Lung microvascular endothelial cell (primary cell): Measurements from ENCODE around the gene CDK11B. TPM values are rescaled to one million over a fixed set of nuclear protein-coding genes. Genes with fewer than 3 reads are reported as not detected.
A peak's percentile ranks its signal among the peaks of the same experiment; 100 is the strongest.
"Not testable (repeated sequence)": the region's sequence is repeated elsewhere in the genome, so short reads cannot be mapped to it uniquely, and the experiment has no call there.

Experiments used
- DNase-seq, 2 donors: peaks; one replicate each; pipeline versions ENCODE4 v3.0.0 to v3.0.0-alpha.2; 2010; ENCODE audit warnings: low read depth in 2 of 2
- total RNA-seq: library from RNA; depleted of rRNA; stranded (reverse); fragments of >200 nt; gene quantifications from 2 replicates; pipeline ENCODE4 v1.2.1, GENCODE V29; 2014

CDK11B gene
- total RNA-seq, 1 donor from 2014 or later: 5.8 TPM

DNA sequence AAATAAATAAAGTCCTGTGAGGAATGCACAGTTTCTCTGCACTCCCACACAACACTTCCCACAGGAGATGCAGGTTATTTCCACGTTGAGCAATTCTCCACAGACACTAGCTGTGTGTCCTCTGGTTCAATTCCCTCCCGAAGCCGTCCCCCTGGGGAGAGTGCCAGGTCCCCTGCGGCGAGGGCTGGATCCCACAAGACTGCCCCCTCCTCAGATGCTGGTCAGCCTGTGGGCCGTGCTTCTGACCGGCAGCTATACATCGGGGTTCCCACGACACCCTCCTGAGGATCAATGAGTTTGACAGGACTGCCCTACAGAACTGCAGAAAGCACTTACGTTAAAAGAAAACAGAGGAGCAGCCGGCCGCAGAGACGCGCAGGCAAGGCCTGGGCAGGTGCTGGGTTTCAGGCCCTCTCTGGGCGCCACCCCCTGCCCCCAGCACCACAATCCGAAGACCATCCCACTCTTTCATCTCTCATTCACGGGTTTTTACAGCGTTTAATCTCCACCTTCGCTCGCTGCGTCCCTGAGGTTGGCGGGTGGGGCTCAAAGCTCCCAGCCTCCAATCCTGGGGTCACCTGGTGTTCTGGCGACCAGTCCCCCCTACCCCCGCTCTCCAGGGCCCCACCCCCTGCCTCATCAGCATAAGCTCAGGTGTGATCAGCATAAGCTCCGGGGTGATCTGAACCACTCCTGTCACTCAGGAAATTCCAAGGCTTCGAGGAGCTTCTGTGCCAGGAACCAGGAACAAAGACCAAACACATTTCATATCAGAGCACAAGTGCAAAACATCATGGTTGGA lies 24.5 kb upstream of the CDK11B start:
- DNase-seq: no peak

DNA sequence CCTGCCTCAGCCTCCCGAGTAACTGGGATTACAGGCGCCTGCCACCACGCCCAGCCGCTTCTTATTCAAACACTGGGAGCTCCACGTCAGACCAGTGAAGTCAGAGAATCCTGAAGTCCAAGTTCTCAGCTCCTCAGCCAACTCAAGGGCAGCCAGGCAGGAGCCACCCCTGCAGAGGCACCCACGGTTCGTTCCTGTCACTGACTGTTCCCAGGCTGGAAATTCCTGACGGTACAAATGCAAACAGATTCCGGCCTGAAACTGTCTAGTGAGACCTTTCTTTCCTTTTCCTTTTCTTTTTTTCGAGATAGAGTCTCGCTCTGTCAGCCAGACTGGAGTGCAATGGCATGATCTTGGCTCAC lies 22.1 kb upstream of the CDK11B start:
- DNase-seq: no peak

- DNase-seq: no peak
Measured at GRCh38 chr1:1680031-1680911, 21.5 kb upstream of the CDK11B start.

DNA sequence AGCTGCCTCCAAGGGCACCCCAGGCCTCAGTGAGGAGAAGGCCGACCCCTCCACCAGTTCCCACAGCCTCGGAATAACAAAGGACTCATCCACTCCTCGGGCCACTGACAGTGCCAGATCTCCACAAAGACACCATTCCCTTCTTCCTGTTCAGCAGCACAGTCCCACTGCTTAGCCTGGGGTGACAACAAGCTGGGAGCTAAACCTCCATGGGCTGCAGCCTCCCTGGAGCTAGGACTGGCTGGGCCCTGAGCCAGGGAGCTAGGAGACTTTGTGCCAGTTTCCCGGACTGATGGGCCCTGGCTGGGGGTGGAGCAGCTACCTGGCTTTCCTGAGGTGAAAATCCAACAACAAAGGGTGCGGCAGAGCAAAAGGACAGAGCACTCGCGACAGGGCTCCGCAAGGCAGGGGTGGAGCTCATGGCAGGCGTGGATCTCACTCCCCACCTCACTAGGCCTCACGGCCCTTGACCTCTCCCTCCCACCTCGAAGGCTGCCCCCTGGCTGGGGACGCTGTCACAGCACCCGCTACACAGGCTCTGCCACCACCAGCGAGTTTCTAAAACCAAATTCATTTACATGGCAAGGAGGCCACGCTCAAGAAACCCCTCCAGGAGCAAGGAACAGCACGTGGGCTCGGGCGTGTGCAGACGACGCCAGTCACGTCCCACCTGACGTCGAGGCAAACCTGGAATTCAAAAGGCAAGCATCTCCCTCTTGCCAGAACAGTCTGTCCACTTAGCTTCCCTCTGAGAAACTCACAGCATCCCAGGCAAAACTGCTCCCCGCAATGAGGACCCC lies 20.0 kb upstream of the CDK11B start:
- peak in 1 of 2 donors; percentile 50 for DNase-seq

- no peak for DNase-seq
Measured at GRCh38 chr1:1677718-1678580, 19.1 kb upstream of the CDK11B start.

DNA sequence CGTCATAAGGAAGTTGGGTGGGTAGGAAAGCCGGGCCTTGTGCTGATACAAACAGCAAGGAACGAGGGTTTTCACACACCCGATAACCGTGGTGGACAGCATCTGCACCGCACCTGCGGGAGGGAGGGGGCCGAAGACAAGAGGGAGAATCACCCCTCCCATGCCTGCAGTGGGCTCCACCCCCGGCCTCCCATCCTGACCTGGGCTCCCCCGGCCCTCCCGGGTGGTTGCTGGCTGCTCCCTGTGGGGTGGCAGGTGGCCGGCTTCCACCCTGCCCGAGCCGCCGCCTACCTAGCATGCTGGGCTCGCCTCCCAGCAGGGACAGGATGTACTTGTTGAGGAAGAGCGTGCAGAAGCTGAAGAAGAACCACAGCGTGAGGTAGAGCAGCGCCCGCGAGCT lies 17.3 kb upstream of the CDK11B start:
- DNase-seq: not testable (repeated sequence)

GRCh38 chr1:1675218-1675617 lies 16.4 kb upstream of the CDK11B start:
- not testable (repeated sequence) for DNase-seq

- not testable (repeated sequence) for DNase-seq
Measured at GRCh38 chr1:1674806-1675205, 16.0 kb upstream of the CDK11B start.

DNA sequence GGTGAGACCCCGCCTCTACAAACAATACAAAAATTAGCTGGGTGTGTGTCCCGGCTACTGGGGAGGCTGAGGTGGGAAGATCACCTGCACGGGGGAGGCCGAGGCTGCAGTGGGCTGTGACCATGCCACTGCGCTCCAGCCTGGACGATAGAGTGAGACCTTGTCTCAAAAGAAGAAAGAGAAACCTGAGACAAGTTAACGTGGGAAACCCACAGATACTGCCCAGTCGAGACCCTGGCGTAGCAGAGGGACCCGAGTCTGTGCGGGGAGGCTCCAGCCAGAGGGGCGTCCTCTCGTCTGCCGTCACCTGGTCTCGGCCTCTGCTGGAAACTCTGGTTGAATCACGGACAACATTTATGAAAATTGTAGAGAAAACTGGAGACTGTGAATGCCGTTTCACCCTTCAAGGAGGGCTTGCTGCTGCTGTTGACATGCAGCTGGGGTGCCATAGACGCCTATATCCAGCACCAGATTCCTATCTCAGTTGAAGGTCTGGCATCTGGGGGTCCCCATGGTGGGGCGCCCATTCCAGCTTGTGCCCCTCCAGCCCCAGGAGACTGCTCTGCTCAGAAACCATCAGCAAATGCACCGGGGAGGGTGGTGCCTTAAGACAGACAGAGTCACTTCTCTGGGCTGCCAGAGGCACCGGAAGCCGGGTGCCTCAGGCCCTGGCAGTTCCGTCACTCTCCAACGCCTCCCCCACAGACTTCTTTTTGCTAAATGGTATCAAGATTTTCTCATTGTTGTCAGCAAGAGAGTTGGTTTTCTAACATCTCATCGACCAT lies 13.6 kb upstream of the CDK11B start:
- DNase-seq: no peak

DNA sequence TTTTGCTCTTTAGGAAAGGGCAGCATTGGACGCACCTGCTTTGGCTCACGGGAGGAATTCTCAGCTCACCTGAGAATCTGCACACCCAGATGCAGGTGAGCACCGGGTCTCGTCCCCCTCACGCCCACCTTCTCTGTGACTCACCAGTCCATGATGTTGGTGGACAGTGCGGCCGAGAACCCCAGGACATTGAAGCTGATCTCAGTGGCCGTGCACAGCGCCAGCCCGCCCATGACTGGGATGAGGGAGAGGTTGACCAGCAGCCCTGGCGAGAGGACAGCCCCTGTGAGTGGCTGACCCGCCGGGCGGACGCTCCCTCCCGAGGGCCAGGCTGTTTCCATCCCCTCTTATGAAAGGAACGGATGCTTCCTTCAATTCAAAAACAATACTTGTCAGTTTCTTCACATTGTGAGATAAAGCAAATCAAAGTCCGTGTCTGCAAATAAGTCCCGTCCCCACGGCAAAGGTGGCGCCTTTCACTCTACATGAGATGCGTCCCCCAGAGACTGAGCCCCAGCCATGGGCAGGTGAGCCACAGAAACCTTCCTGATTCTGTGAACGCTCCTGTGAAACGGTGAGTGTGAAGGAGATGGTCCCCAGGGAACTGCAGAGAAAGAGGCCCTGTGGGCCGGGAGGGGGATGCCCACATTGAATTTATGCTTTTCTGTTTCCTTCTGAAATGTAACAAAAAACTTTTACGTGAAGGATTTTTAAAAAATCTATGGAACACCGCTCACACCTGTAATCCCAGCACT lies 12.7 kb upstream of the CDK11B start:
- DNase-seq: no peak

DNA sequence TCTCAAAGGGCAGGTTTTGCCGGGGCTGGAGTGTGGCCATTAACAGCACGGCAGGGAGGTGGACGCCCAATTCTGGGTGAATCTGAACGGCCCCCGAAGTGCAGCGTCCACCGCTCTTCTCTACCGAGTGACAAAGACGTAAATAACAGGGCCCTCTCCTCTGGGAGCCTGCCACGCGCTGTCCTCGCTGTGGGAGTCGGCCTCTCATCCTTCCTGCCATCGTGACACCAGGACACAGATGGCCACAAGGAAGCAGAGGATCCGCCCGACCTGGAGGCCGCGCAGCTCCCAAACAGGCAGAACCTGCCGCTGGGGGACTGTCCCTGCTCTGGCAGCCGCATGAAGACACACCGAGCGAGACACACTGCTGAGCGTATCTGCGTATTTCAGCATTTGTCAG lies 12.1 kb upstream of the CDK11B start:
- peak in 1 of 2 donors; percentile 32 for DNase-seq

GRCh38 chr1:1669468-1670440 lies 10.9 kb upstream of the CDK11B start:
- no peak for DNase-seq

DNA sequence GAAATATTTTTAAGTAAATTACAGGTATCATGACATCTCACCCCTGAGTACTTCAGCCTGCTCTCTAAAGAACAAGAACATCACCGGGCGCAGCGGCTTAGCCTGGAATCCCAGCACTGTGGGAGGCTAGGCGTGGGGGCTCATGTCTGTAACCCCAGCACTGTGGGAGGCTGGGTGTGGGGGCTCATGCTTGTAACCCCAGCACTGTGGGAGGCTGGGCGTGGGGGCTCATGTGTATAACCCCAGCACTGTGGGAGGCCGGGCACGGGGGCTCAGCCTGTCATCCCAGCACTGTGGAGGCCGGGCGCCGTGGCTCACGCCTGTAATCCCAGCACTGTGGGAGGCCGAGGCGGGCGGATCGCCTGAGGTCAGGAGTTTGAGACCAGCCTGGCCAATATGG lies 7.7 kb upstream of the CDK11B start:
- no peak for DNase-seq

- DNase-seq: peak; percentile 19 to 29
Measured at GRCh38 chr1:1665815-1666251, 7.0 kb upstream of the CDK11B start.

DNA sequence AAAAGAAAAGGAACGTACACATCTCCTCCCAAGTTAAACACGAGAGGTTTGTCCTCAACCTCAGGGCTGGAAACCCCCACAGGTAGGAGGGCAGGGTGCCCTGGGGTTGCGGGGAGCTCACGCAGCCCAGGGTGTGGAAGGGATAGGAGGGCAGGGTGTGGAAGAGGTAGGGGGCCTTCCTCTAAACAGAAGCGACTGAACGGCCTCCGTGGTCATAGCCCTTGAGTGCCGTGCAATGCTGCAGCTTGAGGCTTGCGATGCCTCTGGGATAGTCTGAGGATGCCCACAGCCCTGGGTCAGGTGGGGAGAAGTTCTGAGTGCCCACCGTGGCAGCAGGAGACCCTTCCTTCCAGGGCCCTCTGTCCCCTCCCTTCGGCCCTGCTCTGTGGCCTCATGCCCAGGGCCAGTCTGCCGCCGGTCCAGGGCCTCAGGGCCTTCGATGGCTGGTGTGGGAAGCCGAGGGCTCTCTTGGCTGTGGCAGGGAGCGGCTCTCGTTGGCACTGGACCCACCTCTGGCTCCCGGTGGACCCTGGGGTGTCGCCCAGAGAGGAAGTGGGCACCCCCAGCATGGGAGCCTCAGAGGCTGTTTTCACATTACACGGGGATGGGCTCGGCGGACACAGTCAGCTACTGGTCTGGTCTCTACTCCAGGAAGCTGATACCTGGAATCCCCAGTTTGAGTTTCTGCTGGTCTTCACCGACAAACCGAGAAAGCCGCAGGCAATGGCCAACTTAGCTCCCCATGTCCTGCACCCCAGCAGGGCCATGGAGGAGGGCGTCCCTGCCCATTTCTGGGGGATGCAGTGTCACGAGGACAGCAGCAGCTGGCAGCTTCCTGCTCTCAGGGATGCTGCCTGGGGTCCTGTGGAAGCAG lies 6.4 kb upstream of the CDK11B start:
- no peak for DNase-seq

- not testable (repeated sequence) for DNase-seq
Measured at GRCh38 chr1:1664318-1664717, 5.5 kb upstream of the CDK11B start.
